ENCODE results near the gene PPFIA2.

- no peak for TF ChIP-seq CTCF (conservative IDR thresholded peaks at IDR 0.05)
- TF ChIP-seq ZFX (IDR thresholded peaks at IDR 0.05) = no peak
Observed at GRCh38 chr12:81670759-81671158, 88.4 kb downstream of the PPFIA2 start.
